ENCODE measurements around the gene POU6F2.
"Not testable (repeated sequence)": the region's sequence is repeated elsewhere in the genome, so short reads cannot be mapped to it uniquely, and the experiment has no call there.

Gene POU6F2

GRCh38 chr7:39306016-39306570 lies 328.4 kb downstream of the POU6F2 start:
- H3K9me3 Mint-ChIP-seq = no peaks in the 10 kb centered on the region
- H3K27ac Mint-ChIP-seq = no peak overlapping the region
- DNase-seq (no peak), ATAC-seq (no peak)
- H3K4me3 Mint-ChIP-seq = no peak overlapping the region
- no peaks in the 10 kb centered on the region for H3K36me3 Mint-ChIP-seq (ENCODE audit: low read depth)
- H3K4me1 Mint-ChIP-seq = no peaks in the 10 kb centered on the region
- peaks cover 4% of the 10 kb centered on the region for H3K27me3 Mint-ChIP-seq

- ATAC-seq (no peak), DNase-seq (no peak)
- Mint-ChIP-seq H3K27me3 (peaks cover 3% of the 10 kb centered on the region), H3K36me3 (ENCODE audit: low read depth) (no peaks in the 10 kb centered on the region), H3K4me1 (no peaks in the 10 kb centered on the region), H3K9me3 (no peaks in the 10 kb centered on the region), H3K27ac (no peak overlapping the region), H3K4me3 (no peak overlapping the region)
Measured at GRCh38 chr7:39310699-39311098, 333.0 kb downstream of the POU6F2 start.

- Mint-ChIP-seq H3K4me1 (no peaks in the 10 kb centered on the region), H3K9me3 (no peaks in the 10 kb centered on the region), H3K36me3 (ENCODE audit: low read depth) (no peaks in the 10 kb centered on the region), H3K27ac (no peak overlapping the region), H3K27me3 (peaks cover 3% of the 10 kb centered on the region), H3K4me3 (no peak overlapping the region)
- ATAC-seq (no peak), DNase-seq (no peak)
Measured at GRCh38 chr7:39312254-39312989, 334.7 kb downstream of the POU6F2 start.

- no peak overlapping the region for H3K27ac Mint-ChIP-seq
- no peak overlapping the region for H3K4me3 Mint-ChIP-seq
- peaks cover 3% of the 10 kb centered on the region for H3K27me3 Mint-ChIP-seq
- no peaks in the 10 kb centered on the region for H3K36me3 Mint-ChIP-seq (ENCODE audit: low read depth)
- DNase-seq (no peak), ATAC-seq (no peak)
- no peaks in the 10 kb centered on the region for H3K4me1 Mint-ChIP-seq
- no peaks in the 10 kb centered on the region for H3K9me3 Mint-ChIP-seq
Measured at GRCh38 chr7:39313376-39313775, 335.7 kb downstream of the POU6F2 start.

GRCh38 chr7:39313974-39314373 lies 336.3 kb downstream of the POU6F2 start:
- H3K9me3 Mint-ChIP-seq = no peaks in the 10 kb centered on the region
- no peak overlapping the region for H3K27ac Mint-ChIP-seq
- no peak for DNase-seq
- H3K4me3 Mint-ChIP-seq = no peak overlapping the region
- H3K4me1 Mint-ChIP-seq = no peaks in the 10 kb centered on the region
- no peaks in the 10 kb centered on the region for H3K36me3 Mint-ChIP-seq (ENCODE audit: low read depth)
- peaks cover 3% of the 10 kb centered on the region for H3K27me3 Mint-ChIP-seq
- ATAC-seq = no peak

GRCh38 chr7:39317107-39317506 lies 339.4 kb downstream of the POU6F2 start:
- Mint-ChIP-seq H3K36me3 (ENCODE audit: low read depth) (no peaks in the 10 kb centered on the region), H3K27ac (no peak overlapping the region), H3K4me3 (no peak overlapping the region), H3K4me1 (no peaks in the 10 kb centered on the region), H3K9me3 (no peaks in the 10 kb centered on the region), H3K27me3 (peaks cover 9% of the 10 kb centered on the region)
- ATAC-seq (no peak), DNase-seq (no peak)

- Mint-ChIP-seq H3K9me3 (no peaks in the 10 kb centered on the region), H3K27ac (no peak overlapping the region), H3K27me3 (peaks cover 9% of the 10 kb centered on the region), H3K4me3 (no peak overlapping the region), H3K4me1 (no peaks in the 10 kb centered on the region), H3K36me3 (ENCODE audit: low read depth) (no peaks in the 10 kb centered on the region)
- no peak for DNase-seq
- ATAC-seq = no peak
Measured at GRCh38 chr7:39317896-39318295, 340.2 kb downstream of the POU6F2 start.

- Mint-ChIP-seq H3K4me3 (no peak overlapping the region), H3K27ac (no peak overlapping the region)
Measured at GRCh38 chr7:39321245-39321644, 343.5 kb downstream of the POU6F2 start.

GRCh38 chr7:39321909-39322498 lies 344.3 kb downstream of the POU6F2 start:
- Mint-ChIP-seq H3K27me3 (peaks cover 7% of the 10 kb centered on the region), H3K27ac (no peak overlapping the region), H3K9me3 (no peaks in the 10 kb centered on the region), H3K4me1 (no peaks in the 10 kb centered on the region), H3K36me3 (ENCODE audit: low read depth) (no peaks in the 10 kb centered on the region), H3K4me3 (no peak overlapping the region)
- ATAC-seq (no peak), DNase-seq (no peak)

More at GRCh38 chr7:39321245-39321644, 343.5 kb downstream of the POU6F2 start:
- Mint-ChIP-seq H3K36me3 (ENCODE audit: low read depth) (no peaks in the 10 kb centered on the region), H3K4me1 (no peaks in the 10 kb centered on the region), H3K27me3 (peaks cover 7% of the 10 kb centered on the region), H3K9me3 (no peaks in the 10 kb centered on the region)
- DNase-seq (no peak), ATAC-seq (no peak)

- no peak overlapping the region for H3K4me3 Mint-ChIP-seq
- DNase-seq (no peak), ATAC-seq (no peak)
- no peaks in the 10 kb centered on the region for H3K9me3 Mint-ChIP-seq
- peaks cover 7% of the 10 kb centered on the region for H3K27me3 Mint-ChIP-seq
- H3K4me1 Mint-ChIP-seq = no peaks in the 10 kb centered on the region
- no peaks in the 10 kb centered on the region for H3K36me3 Mint-ChIP-seq (ENCODE audit: low read depth)
- no peak overlapping the region for H3K27ac Mint-ChIP-seq
Measured at GRCh38 chr7:39324139-39324760, 346.5 kb downstream of the POU6F2 start.

GRCh38 chr7:39331607-39332006 lies 353.9 kb downstream of the POU6F2 start:
- H3K4me3 Mint-ChIP-seq = not testable (repeated sequence)

GRCh38 chr7:39332142-39332541 lies 354.4 kb downstream of the POU6F2 start:
- H3K9me3 Mint-ChIP-seq = no peaks in the 10 kb centered on the region
- H3K27me3 Mint-ChIP-seq = peaks cover 3% of the 10 kb centered on the region
- ATAC-seq (no peak), DNase-seq (no peak)
- no peak overlapping the region for H3K27ac Mint-ChIP-seq
- H3K4me1 Mint-ChIP-seq = no peaks in the 10 kb centered on the region
- no peak overlapping the region for H3K4me3 Mint-ChIP-seq
- H3K36me3 Mint-ChIP-seq (ENCODE audit: low read depth) = no peaks in the 10 kb centered on the region

More at GRCh38 chr7:39331607-39332006, 353.9 kb downstream of the POU6F2 start:
- not testable (repeated sequence) for H3K4me1 Mint-ChIP-seq; H3K9me3 Mint-ChIP-seq; H3K27ac Mint-ChIP-seq; DNase-seq; H3K36me3 Mint-ChIP-seq (ENCODE audit: low read depth); H3K27me3 Mint-ChIP-seq; ATAC-seq

GRCh38 chr7:39333701-39334100 lies 356.0 kb downstream of the POU6F2 start:
- DNase-seq (no peak), ATAC-seq (no peak)
- no peak overlapping the region for H3K4me3 Mint-ChIP-seq
- no peak overlapping the region for H3K27ac Mint-ChIP-seq
- no peaks in the 10 kb centered on the region for H3K36me3 Mint-ChIP-seq (ENCODE audit: low read depth)
- peaks cover 3% of the 10 kb centered on the region for H3K27me3 Mint-ChIP-seq
- no peaks in the 10 kb centered on the region for H3K9me3 Mint-ChIP-seq
- no peaks in the 10 kb centered on the region for H3K4me1 Mint-ChIP-seq

GRCh38 chr7:39336442-39336841 lies 358.7 kb downstream of the POU6F2 start:
- DNase-seq = no peak
- H3K27me3 Mint-ChIP-seq = peaks cover 7% of the 10 kb centered on the region
- H3K9me3 Mint-ChIP-seq = no peaks in the 10 kb centered on the region
- H3K27ac Mint-ChIP-seq = no peak overlapping the region
- no peak for ATAC-seq
- H3K4me3 Mint-ChIP-seq = no peak overlapping the region
- no peaks in the 10 kb centered on the region for H3K36me3 Mint-ChIP-seq (ENCODE audit: low read depth)
- H3K4me1 Mint-ChIP-seq = no peaks in the 10 kb centered on the region

GRCh38 chr7:39338716-39339115 lies 361.0 kb downstream of the POU6F2 start:
- ATAC-seq = no peak
- H3K9me3 Mint-ChIP-seq = no peaks in the 10 kb centered on the region
- H3K27ac Mint-ChIP-seq = no peak overlapping the region
- no peak for DNase-seq
- H3K36me3 Mint-ChIP-seq (ENCODE audit: low read depth) = no peaks in the 10 kb centered on the region
- peaks cover 9% of the 10 kb centered on the region for H3K27me3 Mint-ChIP-seq
- H3K4me3 Mint-ChIP-seq = no peak overlapping the region
- no peaks in the 10 kb centered on the region for H3K4me1 Mint-ChIP-seq
